ENCODE measurements around the gene FAM107B. TPM values are rescaled to one million over a fixed set of nuclear protein-coding genes. Genes with fewer than 3 reads are reported as not detected.
"Not testable (repeated sequence)": the region's sequence is repeated elsewhere in the genome, so short reads cannot be mapped to it uniquely, and the experiment has no call there.

FAM107B gene
- total and polyA plus RNA-seq, 2 donors, result 49.1 to 52.3 TPM

DNA sequence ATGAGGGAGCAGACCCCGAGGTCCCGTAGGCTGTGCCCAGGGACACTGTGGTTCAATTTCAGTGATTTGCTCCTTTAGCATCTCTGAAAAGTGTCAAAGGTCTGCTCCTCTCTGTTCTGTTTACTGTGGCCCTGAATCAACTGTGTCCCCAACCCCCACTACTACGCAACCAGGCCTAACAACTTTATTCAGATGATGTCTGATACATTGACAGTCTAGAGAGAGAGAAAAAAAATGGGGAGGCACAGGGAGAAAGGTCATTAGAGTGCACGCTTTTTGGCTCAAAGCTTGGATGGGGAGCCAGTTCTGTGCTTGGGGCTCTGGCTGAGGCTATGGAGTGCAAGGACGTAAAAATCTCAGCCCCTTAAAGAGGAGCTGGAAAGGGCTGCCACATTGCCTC lies 77.9 kb downstream of the FAM107B start:
- 96% methylated on average over 5 of the region's 5 CpGs for WGBS
- peaks cover 0 to 2% of the 10 kb centered on the region in 2 donors for H3K9me3 ChIP-seq (ENCODE audit: control insufficient read depth in 2 of 2, insufficient read depth in 1 of 2, low read length in 1 of 2)
- DNase-seq (ENCODE audit: low read depth in 6 of 9, low spot score in 9 of 9), result no peak
- no peak overlapping the region for H3K27ac ChIP-seq (ENCODE audit: low read depth in 1 of 2, low read length in 1 of 2)
- no peak overlapping the region for H3K4me3 ChIP-seq (ENCODE audit: low read length in 2 of 2)
- no peaks in the 10 kb centered on the region for H3K36me3 ChIP-seq (ENCODE audit: control insufficient read depth in 2 of 2, insufficient read depth in 2 of 2, low read length in 1 of 2)
- H3K27me3 ChIP-seq (ENCODE audit: control insufficient read depth in 2 of 2, insufficient read depth in 1 of 2, low read length in 1 of 2), result no peaks in the 10 kb centered on the region
- no peaks in the 10 kb centered on the region for H3K4me1 ChIP-seq (ENCODE audit: control insufficient read depth in 2 of 2, insufficient read depth in 2 of 2, low read length in 2 of 2)

DNA sequence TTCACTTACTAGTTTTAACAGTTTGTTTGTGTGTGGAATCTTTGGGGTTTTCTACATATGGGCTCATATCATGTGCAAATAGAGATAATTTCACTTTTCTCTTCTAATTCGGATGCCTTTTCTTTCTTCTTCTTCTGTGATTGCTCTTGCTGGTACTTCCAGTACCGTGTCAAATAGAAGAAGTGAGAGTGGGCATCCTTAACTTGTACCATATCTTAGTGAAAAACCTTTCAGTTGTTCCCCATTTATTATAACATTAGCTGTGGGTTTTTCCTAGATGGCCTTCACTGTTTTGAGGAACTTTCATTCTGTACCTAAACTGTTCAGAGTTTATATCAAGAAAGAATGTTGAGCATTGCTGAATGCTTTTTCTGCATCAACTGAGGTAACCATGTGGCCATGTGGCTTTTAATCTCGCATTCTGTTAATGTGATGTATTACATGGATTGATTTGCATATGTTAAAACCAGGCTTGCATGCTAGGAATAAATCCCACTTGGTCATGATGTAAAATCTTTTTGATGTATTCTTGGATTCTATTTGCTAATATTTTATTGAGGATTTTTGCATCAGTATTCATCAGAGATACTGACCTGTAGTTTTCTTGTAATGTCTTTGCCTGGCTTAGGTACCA lies 78.7 kb downstream of the FAM107B start:
- no peak overlapping the region for H3K4me3 ChIP-seq (ENCODE audit: low read length in 2 of 2)
- H3K27me3 ChIP-seq (ENCODE audit: control insufficient read depth in 2 of 2, insufficient read depth in 1 of 2, low read length in 1 of 2), result no peaks in the 10 kb centered on the region
- H3K9me3 ChIP-seq (ENCODE audit: control insufficient read depth in 2 of 2, insufficient read depth in 1 of 2, low read length in 1 of 2), result peaks cover 0 to 2% of the 10 kb centered on the region in 2 donors
- no peak overlapping the region for H3K27ac ChIP-seq (ENCODE audit: low read depth in 1 of 2, low read length in 1 of 2)
- 72% methylated on average over 3 of the region's 3 CpGs for WGBS
- no peak for DNase-seq (ENCODE audit: low read depth in 6 of 9, low spot score in 9 of 9)
- no peaks in the 10 kb centered on the region for H3K36me3 ChIP-seq (ENCODE audit: control insufficient read depth in 2 of 2, insufficient read depth in 2 of 2, low read length in 1 of 2)
- no peaks in the 10 kb centered on the region for H3K4me1 ChIP-seq (ENCODE audit: control insufficient read depth in 2 of 2, insufficient read depth in 2 of 2, low read length in 2 of 2)

DNA sequence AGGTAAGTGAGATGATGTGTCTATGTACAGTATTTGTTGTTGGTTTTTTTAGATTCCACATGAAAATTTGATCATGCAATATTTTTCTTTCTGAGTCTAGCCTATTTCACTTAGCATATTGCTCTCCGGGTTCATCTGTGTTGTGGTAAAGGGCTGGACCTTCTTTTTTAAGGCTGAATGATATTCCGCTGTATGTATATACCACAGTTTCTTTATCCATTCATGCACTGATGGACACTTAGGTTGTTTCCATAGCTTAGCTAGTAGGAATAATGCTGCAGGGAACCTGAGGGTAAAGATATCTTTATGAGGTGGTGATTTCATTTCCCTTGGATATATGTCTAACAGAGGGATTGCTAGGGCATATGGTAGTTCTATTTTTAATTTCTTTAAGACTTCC lies 80.8 kb downstream of the FAM107B start:
- Histone ChIP-seq H3K9me3 (ENCODE audit: control insufficient read depth in 2 of 2, insufficient read depth in 1 of 2, low read length in 1 of 2) (no peaks in the 10 kb centered on the region), H3K4me1 (ENCODE audit: control insufficient read depth in 2 of 2, insufficient read depth in 2 of 2, low read length in 2 of 2) (peaks cover 0 to 3% of the 10 kb centered on the region in 2 donors), H3K36me3 (ENCODE audit: control insufficient read depth in 2 of 2, insufficient read depth in 2 of 2, low read length in 1 of 2) (no peaks in the 10 kb centered on the region), H3K27me3 (ENCODE audit: control insufficient read depth in 2 of 2, insufficient read depth in 1 of 2, low read length in 1 of 2) (no peaks in the 10 kb centered on the region), H3K27ac (ENCODE audit: low read depth in 1 of 2, low read length in 1 of 2) (no peak overlapping the region), H3K4me3 (ENCODE audit: low read length in 2 of 2) (no peak overlapping the region)
- WGBS, result 99% methylated on average over 2 of the region's 2 CpGs
- no peak for DNase-seq (ENCODE audit: low read depth in 6 of 9, low spot score in 9 of 9)

DNA sequence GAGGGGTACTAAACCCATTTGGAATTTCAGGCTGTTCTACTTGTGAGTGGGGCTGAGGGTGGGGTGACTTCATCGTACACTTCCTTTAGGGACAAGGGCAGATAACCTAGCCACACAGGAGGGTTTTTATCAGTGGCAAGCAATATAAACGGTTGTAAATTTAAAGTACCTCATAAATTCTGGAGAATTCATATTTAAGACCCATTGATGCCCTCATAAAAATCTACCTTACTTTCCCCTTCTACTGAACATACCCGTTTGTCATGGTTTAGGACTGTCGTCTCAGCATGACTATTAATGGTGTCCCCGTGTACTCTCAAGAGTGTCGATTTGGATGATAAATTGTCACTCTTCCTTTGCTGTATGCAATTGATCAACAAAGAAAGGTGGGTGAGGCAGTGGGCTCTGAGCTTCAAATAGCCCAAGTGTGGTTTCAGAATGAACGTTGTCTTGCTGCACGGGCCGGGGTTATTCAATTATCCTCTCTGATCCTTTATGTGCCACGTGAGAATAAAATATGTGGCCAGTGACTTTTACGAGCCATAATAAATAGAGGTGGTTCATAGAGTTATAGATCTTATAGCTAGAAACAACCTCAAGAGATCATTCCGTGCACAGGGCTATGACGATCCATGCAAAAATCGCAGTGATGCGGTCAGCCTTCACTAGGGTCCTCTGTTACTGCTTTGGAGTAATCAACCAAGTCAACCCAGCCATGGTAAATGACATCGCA lies 82.2 kb downstream of the FAM107B start:
- Histone ChIP-seq H3K36me3 (ENCODE audit: control insufficient read depth in 2 of 2, insufficient read depth in 2 of 2, low read length in 1 of 2) (no peaks in the 10 kb centered on the region), H3K27me3 (ENCODE audit: control insufficient read depth in 2 of 2, insufficient read depth in 1 of 2, low read length in 1 of 2) (no peaks in the 10 kb centered on the region), H3K9me3 (ENCODE audit: control insufficient read depth in 2 of 2, insufficient read depth in 1 of 2, low read length in 1 of 2) (no peaks in the 10 kb centered on the region), H3K27ac (ENCODE audit: low read depth in 1 of 2, low read length in 1 of 2) (no peak overlapping the region), H3K4me1 (ENCODE audit: control insufficient read depth in 2 of 2, insufficient read depth in 2 of 2, low read length in 2 of 2) (peaks cover 0 to 3% of the 10 kb centered on the region in 2 donors), H3K4me3 (ENCODE audit: low read length in 2 of 2) (no peak overlapping the region)
- no peak for DNase-seq (ENCODE audit: low read depth in 6 of 9, low spot score in 9 of 9)
- 88% methylated on average over 16 of the region's 16 CpGs for WGBS

DNA sequence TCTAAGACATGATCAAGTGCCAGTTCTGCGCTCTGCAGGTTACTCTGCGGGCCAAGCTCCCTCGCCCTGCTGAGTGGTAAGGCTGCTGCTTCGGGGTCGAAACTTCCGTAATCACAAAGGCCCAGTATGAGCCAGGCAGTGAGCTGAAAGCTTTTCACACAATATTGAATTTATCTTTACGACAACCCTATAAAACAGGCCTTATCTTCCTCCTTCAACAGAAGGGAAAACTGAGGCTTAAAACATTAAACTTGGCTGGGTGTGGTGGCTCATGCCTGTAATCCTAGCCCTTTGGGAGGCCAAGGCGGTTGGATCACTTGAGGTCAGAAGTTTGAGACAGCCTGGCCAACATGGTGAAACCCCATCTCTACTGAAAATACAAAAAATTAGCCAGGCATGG lies 83.3 kb downstream of the FAM107B start:
- peaks cover 0 to 3% of the 10 kb centered on the region in 2 donors for H3K4me1 ChIP-seq (ENCODE audit: control insufficient read depth in 2 of 2, insufficient read depth in 2 of 2, low read length in 2 of 2)
- 98% methylated on average over 8 of the region's 8 CpGs for WGBS
- no peak overlapping the region for H3K27ac ChIP-seq (ENCODE audit: low read depth in 1 of 2, low read length in 1 of 2)
- H3K27me3 ChIP-seq (ENCODE audit: control insufficient read depth in 2 of 2, insufficient read depth in 1 of 2, low read length in 1 of 2), result no peaks in the 10 kb centered on the region
- no peaks in the 10 kb centered on the region for H3K36me3 ChIP-seq (ENCODE audit: control insufficient read depth in 2 of 2, insufficient read depth in 2 of 2, low read length in 1 of 2)
- no peaks in the 10 kb centered on the region for H3K9me3 ChIP-seq (ENCODE audit: control insufficient read depth in 2 of 2, insufficient read depth in 1 of 2, low read length in 1 of 2)
- H3K4me3 ChIP-seq (ENCODE audit: low read length in 2 of 2), result no peak overlapping the region
- no peak for DNase-seq (ENCODE audit: low read depth in 6 of 9, low spot score in 9 of 9)

DNA sequence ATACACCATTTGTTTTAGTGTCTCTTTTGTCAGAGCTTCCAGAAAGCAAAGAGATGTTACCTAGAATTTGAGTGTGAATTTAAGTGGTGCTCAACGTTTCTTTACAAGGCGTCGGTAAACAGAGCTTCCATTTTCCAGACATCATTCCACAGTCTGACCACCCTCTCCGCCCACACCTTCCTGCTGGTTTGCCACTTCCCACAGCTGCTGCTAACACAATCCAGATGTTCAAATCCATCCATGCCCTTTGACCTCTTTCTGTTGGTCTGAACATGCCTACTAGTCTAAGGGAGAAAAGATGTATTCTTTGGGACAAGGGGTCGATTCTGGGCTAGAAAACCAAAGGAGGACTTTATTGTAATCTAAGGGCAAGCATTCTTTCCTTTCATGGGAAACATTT lies 86.1 kb downstream of the FAM107B start:
- Histone ChIP-seq H3K27ac (ENCODE audit: low read depth in 1 of 2, low read length in 1 of 2) (no peak overlapping the region), H3K36me3 (ENCODE audit: control insufficient read depth in 2 of 2, insufficient read depth in 2 of 2, low read length in 1 of 2) (no peaks in the 10 kb centered on the region), H3K4me1 (ENCODE audit: control insufficient read depth in 2 of 2, insufficient read depth in 2 of 2, low read length in 2 of 2) (peaks cover 0 to 3% of the 10 kb centered on the region in 2 donors), H3K9me3 (ENCODE audit: control insufficient read depth in 2 of 2, insufficient read depth in 1 of 2, low read length in 1 of 2) (no peaks in the 10 kb centered on the region), H3K27me3 (ENCODE audit: control insufficient read depth in 2 of 2, insufficient read depth in 1 of 2, low read length in 1 of 2) (no peaks in the 10 kb centered on the region), H3K4me3 (ENCODE audit: low read length in 2 of 2) (no peak overlapping the region)
- no peak for DNase-seq (ENCODE audit: low read depth in 6 of 9, low spot score in 9 of 9)
- 59% methylated on average over 5 of the region's 5 CpGs for WGBS

DNA sequence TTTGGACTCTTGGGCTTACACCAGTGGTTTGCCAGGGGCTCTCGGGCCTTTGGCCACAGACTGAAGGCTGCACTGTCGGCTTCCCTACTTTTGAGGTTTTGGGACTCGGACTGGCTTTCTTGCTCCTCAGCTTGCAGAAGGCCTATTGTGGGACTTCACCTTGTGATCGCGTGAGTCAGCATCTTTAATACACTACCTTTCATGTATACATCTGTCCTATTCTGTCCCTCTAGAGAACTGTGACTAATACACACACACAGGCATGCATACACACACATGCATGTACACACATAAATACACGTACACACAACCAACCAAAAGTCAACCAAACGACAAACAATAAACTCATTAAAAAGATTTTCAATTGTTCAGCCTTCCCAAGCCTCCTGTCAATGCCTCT lies 86.5 kb downstream of the FAM107B start:
- not testable (repeated sequence) for H3K4me1 ChIP-seq (ENCODE audit: control insufficient read depth in 2 of 2, insufficient read depth in 2 of 2, low read length in 2 of 2); H3K27me3 ChIP-seq (ENCODE audit: control insufficient read depth in 2 of 2, insufficient read depth in 1 of 2, low read length in 1 of 2); H3K36me3 ChIP-seq (ENCODE audit: control insufficient read depth in 2 of 2, insufficient read depth in 2 of 2, low read length in 1 of 2); H3K9me3 ChIP-seq (ENCODE audit: control insufficient read depth in 2 of 2, insufficient read depth in 1 of 2, low read length in 1 of 2); DNase-seq (ENCODE audit: low read depth in 6 of 9, low spot score in 9 of 9); H3K27ac ChIP-seq (ENCODE audit: low read depth in 1 of 2, low read length in 1 of 2); H3K4me3 ChIP-seq (ENCODE audit: low read length in 2 of 2)
- WGBS, result 67% methylated on average over 7 of the region's 7 CpGs

DNA sequence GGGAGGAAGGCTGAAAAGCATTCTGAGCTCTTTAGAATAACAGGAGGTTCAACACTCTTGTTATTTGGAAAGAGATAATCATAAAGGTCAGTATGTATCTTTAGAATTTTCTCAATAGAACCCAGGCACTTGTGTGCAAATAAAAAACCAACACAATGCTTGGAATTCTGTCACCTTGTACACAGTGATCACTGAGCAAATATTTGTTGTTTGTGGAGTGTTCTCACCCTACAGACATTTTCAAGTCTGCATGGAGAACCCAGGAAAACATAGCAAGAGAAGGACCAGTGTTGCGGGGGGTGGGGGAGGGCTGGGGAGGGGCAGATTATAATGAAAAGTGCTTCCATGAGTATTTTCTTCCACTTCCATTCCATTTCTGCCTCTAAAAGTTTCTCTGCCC lies 87.4 kb downstream of the FAM107B start:
- H3K9me3 ChIP-seq (ENCODE audit: control insufficient read depth in 2 of 2, insufficient read depth in 1 of 2, low read length in 1 of 2), result no peaks in the 10 kb centered on the region
- peaks cover 0 to 3% of the 10 kb centered on the region in 2 donors for H3K4me1 ChIP-seq (ENCODE audit: control insufficient read depth in 2 of 2, insufficient read depth in 2 of 2, low read length in 2 of 2)
- H3K27me3 ChIP-seq (ENCODE audit: control insufficient read depth in 2 of 2, insufficient read depth in 1 of 2, low read length in 1 of 2), result no peaks in the 10 kb centered on the region
- no peak overlapping the region for H3K4me3 ChIP-seq (ENCODE audit: low read length in 2 of 2)
- DNase-seq (ENCODE audit: low read depth in 6 of 9, low spot score in 9 of 9), result no peak
- 98% methylated on average over 1 of the region's 1 CpG for WGBS
- H3K36me3 ChIP-seq (ENCODE audit: control insufficient read depth in 2 of 2, insufficient read depth in 2 of 2, low read length in 1 of 2), result no peaks in the 10 kb centered on the region
- H3K27ac ChIP-seq (ENCODE audit: low read depth in 1 of 2, low read length in 1 of 2), result no peak overlapping the region

DNA sequence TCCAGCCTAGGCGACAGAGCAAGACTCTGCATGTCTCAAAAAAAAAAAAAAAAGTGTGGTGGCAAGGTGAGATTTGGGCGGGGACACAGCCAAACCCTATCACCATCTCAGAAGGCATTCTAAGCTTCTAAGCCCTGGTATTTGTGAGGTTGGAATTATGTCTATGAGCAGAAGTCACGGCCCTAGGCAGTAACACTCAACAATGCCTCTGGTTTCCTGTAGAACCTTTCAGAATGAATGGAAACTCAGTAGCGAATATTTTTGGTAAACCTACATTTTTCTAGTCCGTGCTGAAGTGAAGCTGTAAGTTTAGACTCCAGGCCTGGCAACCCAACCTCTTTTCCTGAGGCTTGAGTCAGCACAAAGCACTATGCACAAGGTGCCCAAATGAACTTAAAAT lies 88.3 kb downstream of the FAM107B start:
- no peaks in the 10 kb centered on the region for H3K9me3 ChIP-seq (ENCODE audit: control insufficient read depth in 2 of 2, insufficient read depth in 1 of 2, low read length in 1 of 2)
- H3K4me3 ChIP-seq (ENCODE audit: low read length in 2 of 2), result no peak overlapping the region
- H3K4me1 ChIP-seq (ENCODE audit: control insufficient read depth in 2 of 2, insufficient read depth in 2 of 2, low read length in 2 of 2), result peaks cover 0 to 3% of the 10 kb centered on the region in 2 donors
- 90% methylated on average over 5 of the region's 5 CpGs for WGBS
- no peaks in the 10 kb centered on the region for H3K36me3 ChIP-seq (ENCODE audit: control insufficient read depth in 2 of 2, insufficient read depth in 2 of 2, low read length in 1 of 2)
- no peak overlapping the region for H3K27ac ChIP-seq (ENCODE audit: low read depth in 1 of 2, low read length in 1 of 2)
- no peaks in the 10 kb centered on the region for H3K27me3 ChIP-seq (ENCODE audit: control insufficient read depth in 2 of 2, insufficient read depth in 1 of 2, low read length in 1 of 2)
- DNase-seq (ENCODE audit: low read depth in 6 of 9, low spot score in 9 of 9), result no peak
